ENCODE measurements around the gene GFM1.

DNA sequence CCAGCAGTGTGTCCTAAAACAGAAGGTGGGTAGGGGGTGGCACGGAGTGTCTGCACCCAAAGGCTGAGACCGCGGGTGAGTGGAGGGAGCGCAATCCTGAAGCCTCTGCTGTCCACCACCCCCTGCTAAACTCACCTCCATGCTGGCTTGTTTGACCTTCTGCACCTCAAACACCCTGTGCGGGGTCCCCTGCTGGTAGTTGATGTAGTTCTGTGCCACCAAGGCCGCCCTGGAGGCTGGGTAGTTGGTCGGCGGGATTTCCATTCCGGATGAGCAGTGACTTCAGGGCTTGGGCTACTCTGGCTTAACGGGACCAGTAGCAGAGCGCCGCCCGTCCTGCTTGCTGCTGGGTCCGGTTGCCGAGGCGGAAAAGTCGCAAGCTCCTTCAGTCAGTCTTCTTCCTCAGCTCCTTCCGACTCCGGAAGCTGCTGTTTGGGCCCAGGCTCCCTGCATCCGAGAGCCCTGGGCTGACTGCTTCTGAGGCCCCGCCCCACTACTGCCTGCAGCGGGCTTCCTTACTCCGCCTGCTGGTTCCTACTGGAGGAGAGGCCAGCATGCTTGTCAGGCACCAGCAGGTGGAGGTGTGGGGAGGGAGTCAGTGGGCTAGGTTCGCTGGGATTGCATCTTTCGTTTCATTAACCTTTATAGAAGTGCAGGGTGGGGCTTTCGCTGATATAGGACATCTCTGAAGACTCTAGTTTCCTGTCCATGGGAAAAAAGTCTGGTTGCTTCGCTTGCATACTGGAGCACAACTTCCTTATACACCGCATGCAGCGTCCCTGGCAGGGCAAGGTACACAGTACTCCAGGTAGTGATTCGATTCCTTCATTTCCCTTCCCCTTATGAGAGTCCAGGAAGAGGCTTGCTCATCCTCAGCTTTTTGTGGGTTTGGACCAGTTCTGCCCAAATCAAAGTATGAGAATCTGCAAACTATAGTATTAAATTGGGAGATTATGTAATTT, 28.2 kb downstream of the GFM1 start, which contains the start of gene LXN:
- TF ChIP-seq, protein P1, sequence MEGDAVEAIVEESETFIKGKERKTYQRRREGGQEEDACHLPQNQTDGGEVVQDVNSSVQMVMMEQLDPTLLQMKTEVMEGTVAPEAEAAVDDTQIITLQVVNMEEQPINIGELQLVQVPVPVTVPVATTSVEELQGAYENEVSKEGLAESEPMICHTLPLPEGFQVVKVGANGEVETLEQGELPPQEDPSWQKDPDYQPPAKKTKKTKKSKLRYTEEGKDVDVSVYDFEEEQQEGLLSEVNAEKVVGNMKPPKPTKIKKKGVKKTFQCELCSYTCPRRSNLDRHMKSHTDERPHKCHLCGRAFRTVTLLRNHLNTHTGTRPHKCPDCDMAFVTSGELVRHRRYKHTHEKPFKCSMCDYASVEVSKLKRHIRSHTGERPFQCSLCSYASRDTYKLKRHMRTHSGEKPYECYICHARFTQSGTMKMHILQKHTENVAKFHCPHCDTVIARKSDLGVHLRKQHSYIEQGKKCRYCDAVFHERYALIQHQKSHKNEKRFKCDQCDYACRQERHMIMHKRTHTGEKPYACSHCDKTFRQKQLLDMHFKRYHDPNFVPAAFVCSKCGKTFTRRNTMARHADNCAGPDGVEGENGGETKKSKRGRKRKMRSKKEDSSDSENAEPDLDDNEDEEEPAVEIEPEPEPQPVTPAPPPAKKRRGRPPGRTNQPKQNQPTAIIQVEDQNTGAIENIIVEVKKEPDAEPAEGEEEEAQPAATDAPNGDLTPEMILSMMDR (IDR thresholded peaks at IDR 0.05): peak; percentile 51 to 91 (median 58)
- TF ChIP-seq EP300 (IDR thresholded peaks at IDR 0.05; ENCODE audit: low read depth): no peak

Measured in transverse colon (tissue), 3 donors.